IPS DF 6.9 (cell line): ENCODE measurements around the gene ANKLE2.

Source experiments
- DNase-seq: peaks from one replicate; pipeline ENCODE4 v3.0.0-alpha.2; 2013; ENCODE audit warnings: low read depth, low spot score
- H3K27ac ChIP-seq: one replicate; pipeline ENCODE4 v1.5.1; 2013; ENCODE audit warnings: low read length, control low read depth
- H3K27me3 ChIP-seq: 2 replicates; pipeline ENCODE4 v1.6.1; 2013; ENCODE audit warnings: mild to moderate bottlenecking, low read length; ENCODE audit not compliant: control insufficient read depth, insufficient read depth
- H3K36me3 ChIP-seq: 2 replicates; pipeline ENCODE4 v1.6.1; 2013; ENCODE audit warnings: low read length; ENCODE audit not compliant: control insufficient read depth, insufficient read depth
- H3K4me1 ChIP-seq: 2 replicates; pipeline ENCODE4 v1.6.1; 2013; ENCODE audit warnings: low read length; ENCODE audit not compliant: control insufficient read depth, insufficient read depth
- H3K4me3 ChIP-seq: 2 replicates; pipeline ENCODE4 v1.5.1; 2013; ENCODE audit warnings: mild to moderate bottlenecking, low read length
- H3K9me3 ChIP-seq: 2 replicates; pipeline ENCODE4 v1.6.1; 2013; ENCODE audit warnings: low read length, inconsistent platforms; ENCODE audit not compliant: control insufficient read depth, insufficient read depth
- WGBS: extraction: QIAGEN DNeasy Blood & Tissue Kit; methylation state at CpG from one replicate; pipeline ENCODE4 v1.1.7; 2013; ENCODE audit warnings: mixed read lengths, missing lambda C conversion rate; ENCODE audit not compliant: insufficient read length, insufficient coverage; 5-methylcytosine and 5-hydroxymethylcytosine counted together

Gene ANKLE2

GRCh38 chr12:132731574-132731973, 30.1 kb downstream of the ANKLE2 start:
- no peak overlapping the region for H3K4me3 ChIP-seq
- H3K27me3 ChIP-seq, result no peaks in the 10 kb centered on the region
- no peak overlapping the region for H3K27ac ChIP-seq
- no peaks in the 10 kb centered on the region for H3K9me3 ChIP-seq
- peaks cover 65% of the 10 kb centered on the region for H3K36me3 ChIP-seq
- no peak for DNase-seq
- H3K4me1 ChIP-seq, result no peaks in the 10 kb centered on the region
- no CpG with 5 or more reads among the region's 17 CpGs for WGBS

- H3K4me3 ChIP-seq, result no peak overlapping the region
- no peaks in the 10 kb centered on the region for H3K4me1 ChIP-seq
- no peak for DNase-seq
- H3K27me3 ChIP-seq, result no peaks in the 10 kb centered on the region
- no CpG with 5 or more reads among the region's 11 CpGs for WGBS
- peaks cover 65% of the 10 kb centered on the region for H3K36me3 ChIP-seq
- no peak overlapping the region for H3K27ac ChIP-seq
- H3K9me3 ChIP-seq, result no peaks in the 10 kb centered on the region
Measured at GRCh38 chr12:132730353-132730752, 31.3 kb downstream of the ANKLE2 start.

- H3K9me3 ChIP-seq, result no peaks in the 10 kb centered on the region
- H3K4me1 ChIP-seq, result no peaks in the 10 kb centered on the region
- no CpG with 5 or more reads among the region's 24 CpGs for WGBS
- DNase-seq, result no peak
- H3K4me3 ChIP-seq, result no peak overlapping the region
- peaks cover 64% of the 10 kb centered on the region for H3K36me3 ChIP-seq
- no peak overlapping the region for H3K27ac ChIP-seq
- H3K27me3 ChIP-seq, result no peaks in the 10 kb centered on the region
Measured at GRCh38 chr12:132729541-132730320, 31.9 kb downstream of the ANKLE2 start.

- no peaks in the 10 kb centered on the region for H3K9me3 ChIP-seq
- WGBS, result no CpG with 5 or more reads among the region's 7 CpGs
- H3K4me3 ChIP-seq, result no peak overlapping the region
- no peak overlapping the region for H3K27ac ChIP-seq
- no peak for DNase-seq
- no peaks in the 10 kb centered on the region for H3K4me1 ChIP-seq
- no peaks in the 10 kb centered on the region for H3K27me3 ChIP-seq
- peaks cover 68% of the 10 kb centered on the region for H3K36me3 ChIP-seq
Measured at GRCh38 chr12:132728502-132728901, 33.1 kb downstream of the ANKLE2 start.

- Histone ChIP-seq H3K27ac (no peak overlapping the region), H3K4me1 (no peaks in the 10 kb centered on the region), H3K4me3 (no peak overlapping the region), H3K9me3 (no peaks in the 10 kb centered on the region), H3K27me3 (no peaks in the 10 kb centered on the region), H3K36me3 (peaks cover 62% of the 10 kb centered on the region)
- DNase-seq, result no peak
- no CpG with 5 or more reads among the region's 37 CpGs for WGBS
Measured at GRCh38 chr12:132727091-132727794, 34.4 kb downstream of the ANKLE2 start.

GRCh38 chr12:132726386-132726785, 35.2 kb downstream of the ANKLE2 start:
- Histone ChIP-seq H3K27ac (no peak overlapping the region), H3K9me3 (no peaks in the 10 kb centered on the region), H3K36me3 (peaks cover 54% of the 10 kb centered on the region), H3K27me3 (no peaks in the 10 kb centered on the region), H3K4me3 (no peak overlapping the region), H3K4me1 (no peaks in the 10 kb centered on the region)
- WGBS, result no CpG with 5 or more reads among the region's 12 CpGs
- no peak for DNase-seq

GRCh38 chr12:132724506-132725241, 37.0 kb downstream of the ANKLE2 start:
- Histone ChIP-seq H3K4me1 (no peaks in the 10 kb centered on the region), H3K4me3 (no peak overlapping the region), H3K9me3 (no peaks in the 10 kb centered on the region), H3K36me3 (peaks cover 53% of the 10 kb centered on the region), H3K27ac (no peak overlapping the region), H3K27me3 (no peaks in the 10 kb centered on the region)
- no CpG with 5 or more reads among the region's 30 CpGs for WGBS
- DNase-seq, result no peak

- no CpG with 5 or more reads among the region's 2 CpGs for WGBS
- H3K4me1 ChIP-seq, result no peaks in the 10 kb centered on the region
- H3K36me3 ChIP-seq, result peaks cover 60% of the 10 kb centered on the region
- no peak for DNase-seq
- H3K9me3 ChIP-seq, result no peaks in the 10 kb centered on the region
- H3K4me3 ChIP-seq, result no peak overlapping the region
- H3K27ac ChIP-seq, result no peak overlapping the region
- H3K27me3 ChIP-seq, result no peaks in the 10 kb centered on the region
Measured at GRCh38 chr12:132723764-132724140, 37.9 kb downstream of the ANKLE2 start.

- DNase-seq, result no peak
- Histone ChIP-seq H3K4me3 (no peak overlapping the region), H3K27ac (no peak overlapping the region), H3K4me1 (no peaks in the 10 kb centered on the region), H3K9me3 (no peaks in the 10 kb centered on the region), H3K36me3 (peaks cover 58% of the 10 kb centered on the region), H3K27me3 (no peaks in the 10 kb centered on the region)
- no CpG with 5 or more reads among the region's 30 CpGs for WGBS
Measured at GRCh38 chr12:132723015-132723763, 38.4 kb downstream of the ANKLE2 start.
